Mesenchymal stem cell (in vitro differentiated cells and primary cell): ENCODE data around the gene ADAMTS17.

ENCODE experiments used
- DNase-seq: peaks from one replicate; pipeline ENCODE4 v3.0.0-alpha.2; 2013
- H2AFZ ChIP-seq: one replicate; pipeline ENCODE4 v1.6.1; 2013; ENCODE audit warnings: low read depth, mild to moderate bottlenecking, control low read depth, inconsistent platforms, low read length, moderate library complexity
- H2AK5ac ChIP-seq: 2 replicates; pipeline ENCODE4 v1.6.1; 2013; ENCODE audit warnings: low read length, moderate library complexity, mild to moderate bottlenecking, inconsistent platforms; ENCODE audit not compliant: severe bottlenecking
- H2BK120ac ChIP-seq: one replicate; pipeline ENCODE4 v1.6.1; 2013; ENCODE audit warnings: low read depth, mild to moderate bottlenecking, inconsistent platforms, low read length, moderate library complexity
- H2BK12ac ChIP-seq, 2 experiments: one replicate each; pipeline ENCODE4 v1.6.1; 2013; ENCODE audit warnings: inconsistent platforms in 2 of 2, low read length in 2 of 2, mild to moderate bottlenecking in 2 of 2, moderate library complexity in 2 of 2, control low read depth in 1 of 2
- H2BK15ac ChIP-seq: one replicate; pipeline ENCODE4 v1.6.1; 2013; ENCODE audit warnings: mild to moderate bottlenecking, low read depth, inconsistent platforms; ENCODE audit not compliant: poor library complexity, severe bottlenecking
- H2BK5ac ChIP-seq: 2 replicates; pipeline ENCODE4 v1.6.1; 2013; ENCODE audit warnings: low read depth, mild to moderate bottlenecking, low read length, control low read depth, inconsistent platforms; ENCODE audit not compliant: poor library complexity, severe bottlenecking
- H3K14ac ChIP-seq, 2 experiments: one replicate each; pipeline ENCODE4 v1.6.1; 2013; ENCODE audit warnings: inconsistent platforms in 2 of 2, low read length in 2 of 2, control low read depth in 1 of 2, mild to moderate bottlenecking in 1 of 2, moderate library complexity in 1 of 2
- H3K18ac ChIP-seq, 2 experiments: one replicate each; pipeline ENCODE4 v1.6.1; 2013; ENCODE audit warnings: inconsistent platforms in 2 of 2, low read length in 2 of 2, control low read depth in 1 of 2, low read depth in 1 of 2, mild to moderate bottlenecking in 1 of 2
- H3K23ac ChIP-seq, 2 experiments: one replicate each; pipeline ENCODE4 v1.6.1; 2013; ENCODE audit warnings: inconsistent platforms in 2 of 2, low read length in 2 of 2, mild to moderate bottlenecking in 2 of 2, moderate library complexity in 2 of 2, control low read depth in 1 of 2
- H3K27ac ChIP-seq: 2 replicates; pipeline ENCODE4 v1.5.1; 2013; ENCODE audit warnings: mild to moderate bottlenecking, moderate library complexity, low read length, control low read depth, inconsistent platforms; ENCODE audit not compliant: poor library complexity, severe bottlenecking
- H3K27me3 ChIP-seq, 2 experiments: 2 replicates each; pipeline versions ENCODE4 v1.6.1 to v1.7.0; 2013; ENCODE audit warnings: low read length in 2 of 2, mild to moderate bottlenecking in 2 of 2, moderate library complexity in 2 of 2, control low read depth in 1 of 2, inconsistent platforms in 1 of 2; ENCODE audit not compliant: control insufficient read depth in 1 of 2, insufficient read depth in 1 of 2
- H3K36me3 ChIP-seq, 2 experiments: 2 replicates each; pipeline versions ENCODE4 v1.6.1 to v1.7.0; 2013; ENCODE audit warnings: low read length in 2 of 2, control low read depth in 1 of 2, inconsistent platforms in 1 of 2, low read depth in 1 of 2, mild to moderate bottlenecking in 1 of 2; ENCODE audit not compliant: insufficient read depth in 2 of 2, control insufficient read depth in 1 of 2
- H3K4ac ChIP-seq, 2 experiments: one replicate each; pipeline ENCODE4 v1.6.1; 2013; ENCODE audit warnings: inconsistent platforms in 2 of 2, low read length in 2 of 2, mild to moderate bottlenecking in 2 of 2, moderate library complexity in 2 of 2, control low read depth in 1 of 2, low read depth in 1 of 2
- H3K4me1 ChIP-seq: 2 replicates; pipeline ENCODE4 v1.6.1; 2013; ENCODE audit warnings: low read depth, low read length, control low read depth; ENCODE audit not compliant: control insufficient read depth, insufficient read depth
- H3K4me2 ChIP-seq: 2 replicates; pipeline ENCODE4 v1.6.1; 2013; ENCODE audit warnings: low read length, mild to moderate bottlenecking, inconsistent platforms; ENCODE audit not compliant: poor library complexity, severe bottlenecking
- H3K4me3 ChIP-seq, 2 experiments: 2 replicates each; pipeline versions ENCODE4 v1.5.1 to v1.7.0; 2013; ENCODE audit warnings: low read length in 2 of 2, mild to moderate bottlenecking in 2 of 2, control low read depth in 1 of 2, low read depth in 1 of 2; ENCODE audit not compliant: insufficient read depth in 1 of 2
- H3K79me1 ChIP-seq: replicated peaks from 2 replicates; pipeline ENCODE4 v1.6.1; 2013; ENCODE audit warnings: mild to moderate bottlenecking, control low read depth, low read length, inconsistent platforms; ENCODE audit not compliant: poor library complexity, severe bottlenecking
- H3K9ac ChIP-seq: 2 replicates; pipeline ENCODE4 v1.7.0; 2013; ENCODE audit warnings: mild to moderate bottlenecking, low read length, moderate library complexity
- H3K9me3 ChIP-seq: 2 replicates; pipeline ENCODE4 v1.7.0; 2013; ENCODE audit warnings: mild to moderate bottlenecking, low read length; ENCODE audit not compliant: control insufficient read depth
- H4K8ac ChIP-seq: one replicate; pipeline ENCODE4 v1.6.1; 2013; ENCODE audit warnings: inconsistent platforms, mild to moderate bottlenecking, low read length, moderate library complexity
- H4K91ac ChIP-seq: one replicate; pipeline ENCODE4 v1.6.1; 2013; ENCODE audit warnings: mild to moderate bottlenecking, low read length, inconsistent platforms
- WGBS: methylation state at CpG from one replicate; pipeline ENCODE4 v1.1.7; 2013; ENCODE audit warnings: mixed read lengths; 5-methylcytosine and 5-hydroxymethylcytosine counted together

The ADAMTS17 gene

GRCh38 chr15:100099976-100100375 is 241.8 kb downstream of the ADAMTS17 start:
- no peak for DNase-seq
- Histone ChIP-seq H3K79me1 (no peaks in the 10 kb centered on the region), H3K4me3 (no peak overlapping the region), H3K9me3 (no peaks in the 10 kb centered on the region), H2AK5ac (no peak overlapping the region), H3K27ac (no peak overlapping the region), H3K27me3 (peaks cover 0 to 22% of the 10 kb centered on the region in 2 experiments), H3K4ac (no peak overlapping the region), H2BK12ac (no peak overlapping the region), H3K36me3 (no peaks in the 10 kb centered on the region), H2AFZ (no peak overlapping the region), H3K4me2 (no peak overlapping the region), H2BK15ac (no peak overlapping the region), H3K23ac (no peak overlapping the region), H2BK120ac (no peak overlapping the region), H2BK5ac (no peak overlapping the region), H4K8ac (no peak overlapping the region), H4K91ac (no peak overlapping the region), H3K14ac (no peak overlapping the region), H3K4me1 (no peaks in the 10 kb centered on the region), H3K9ac (no peak overlapping the region), H3K18ac (no peak overlapping the region)
- 83% methylated on average over 12 of the region's 12 CpGs for WGBS

- H2AK5ac ChIP-seq, result no peak overlapping the region
- WGBS, result 90% methylated on average over 3 of the region's 3 CpGs
- no peak for DNase-seq
- no peak overlapping the region for H2BK5ac ChIP-seq
- no peak overlapping the region for H3K14ac ChIP-seq
- H3K27ac ChIP-seq, result no peak overlapping the region
- H2BK12ac ChIP-seq, result no peak overlapping the region
- no peak overlapping the region for H2AFZ ChIP-seq
- H2BK15ac ChIP-seq, result no peak overlapping the region
- no peak overlapping the region for H3K23ac ChIP-seq
- H3K9me3 ChIP-seq, result no peaks in the 10 kb centered on the region
- H3K79me1 ChIP-seq, result no peaks in the 10 kb centered on the region
- no peaks in the 10 kb centered on the region for H3K36me3 ChIP-seq
- H3K9ac ChIP-seq, result no peak overlapping the region
- no peak overlapping the region for H3K18ac ChIP-seq
- no peak overlapping the region for H4K91ac ChIP-seq
- peaks cover 0 to 22% of the 10 kb centered on the region in 2 experiments for H3K27me3 ChIP-seq
- H3K4ac ChIP-seq, result no peak overlapping the region
- H3K4me2 ChIP-seq, result no peak overlapping the region
- no peak overlapping the region for H2BK120ac ChIP-seq
- H3K4me1 ChIP-seq, result no peaks in the 10 kb centered on the region
- H3K4me3 ChIP-seq, result no peak overlapping the region
- H4K8ac ChIP-seq, result no peak overlapping the region
These were observed 243.1 kb downstream of the ADAMTS17 start for GRCh38 chr15:100098705-100099104.

- H4K91ac ChIP-seq, result peak overlapping the region; percentile 64
- no peak overlapping the region for H2BK5ac ChIP-seq
- no peak overlapping the region for H3K4ac ChIP-seq
- H3K14ac ChIP-seq, result peak overlapping the region in 1 of 2 experiments; percentile 66
- H2AFZ ChIP-seq, result no peak overlapping the region
- H3K9me3 ChIP-seq, result no peaks in the 10 kb centered on the region
- no peak overlapping the region for H3K4me2 ChIP-seq
- WGBS, result 86% methylated on average over 13 of the region's 13 CpGs
- H3K79me1 ChIP-seq, result no peaks in the 10 kb centered on the region
- no peak overlapping the region for H4K8ac ChIP-seq
- no peak for DNase-seq
- peaks cover 0 to 22% of the 10 kb centered on the region in 2 experiments for H3K27me3 ChIP-seq
- no peak overlapping the region for H2BK12ac ChIP-seq
- no peak overlapping the region for H3K23ac ChIP-seq
- H3K9ac ChIP-seq, result no peak overlapping the region
- H3K4me3 ChIP-seq, result no peak overlapping the region
- H3K4me1 ChIP-seq, result no peaks in the 10 kb centered on the region
- H2BK120ac ChIP-seq, result no peak overlapping the region
- H2BK15ac ChIP-seq, result no peak overlapping the region
- H3K36me3 ChIP-seq, result no peaks in the 10 kb centered on the region
- no peak overlapping the region for H3K18ac ChIP-seq
- H2AK5ac ChIP-seq, result no peak overlapping the region
- H3K27ac ChIP-seq, result no peak overlapping the region
These were observed 244.2 kb downstream of the ADAMTS17 start for GRCh38 chr15:100097342-100098127.

DNA sequence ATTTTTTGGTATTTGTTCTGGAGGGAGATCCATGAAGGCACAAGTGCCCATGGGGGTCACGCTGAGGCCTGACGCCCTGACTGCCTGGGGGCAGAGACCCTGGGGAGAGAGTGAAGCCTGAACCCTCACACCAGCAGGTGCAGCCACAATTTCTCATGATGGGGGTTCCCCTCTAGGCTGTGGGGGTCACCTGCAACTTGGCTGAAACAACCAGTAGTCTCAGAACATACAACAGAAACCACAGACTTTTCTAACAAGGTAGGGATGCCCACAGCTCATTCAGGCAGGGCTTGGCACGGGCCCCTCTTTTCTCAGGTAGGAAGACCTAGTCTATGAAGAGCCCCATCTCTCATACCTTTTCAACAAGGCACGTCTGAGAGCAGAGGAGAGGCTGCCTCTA is 245.1 kb downstream of the ADAMTS17 start:
- Histone ChIP-seq H2BK120ac (no peak overlapping the region), H2AK5ac (no peak overlapping the region), H3K4me3 (no peak overlapping the region), H3K23ac (no peak overlapping the region), H2BK5ac (no peak overlapping the region), H3K27ac (no peak overlapping the region), H4K8ac (no peak overlapping the region), H2BK15ac (no peak overlapping the region), H3K14ac (no peak overlapping the region), H3K27me3 (peaks cover 0 to 22% of the 10 kb centered on the region in 2 experiments), H3K9ac (no peak overlapping the region), H3K36me3 (no peaks in the 10 kb centered on the region), H3K4me2 (no peak overlapping the region), H2AFZ (no peak overlapping the region), H3K4ac (no peak overlapping the region), H3K9me3 (no peaks in the 10 kb centered on the region), H3K4me1 (no peaks in the 10 kb centered on the region), H3K18ac (no peak overlapping the region), H4K91ac (no peak overlapping the region), H3K79me1 (no peaks in the 10 kb centered on the region), H2BK12ac (no peak overlapping the region)
- WGBS, result 83% methylated on average over 3 of the region's 4 CpGs
- DNase-seq, result no peak
